PC-9 (cell line): Measurements from ENCODE around the gene VSX1.

Source experiments
- CTCF ChIP-seq: fragments of 200-600 bp; sonication (generic); conservative IDR thresholded peaks from 2 replicates; pipeline ENCODE4 v1.6.1; 2017; ENCODE audit warnings: mixed run types, antibody characterized with exemption, mild to moderate bottlenecking, moderate library complexity
- EZH2 ChIP-seq: fragments of 200-600 bp; sonication (generic); IDR thresholded peaks from 2 replicates; pipeline ENCODE4 v1.8.0; 2017; ENCODE audit warnings: antibody characterized with exemption, low read depth

- no peak for TF ChIP-seq CTCF
- no peak for TF ChIP-seq EZH2
Measured at GRCh38 chr20:25045343-25045712, 36.6 kb downstream of the VSX1 start.
